AG04450 (cell line): Measurements from ENCODE around the gene GTF2H4. TPM values are rescaled to one million over a fixed set of nuclear protein-coding genes. Genes with fewer than 3 reads are reported as not detected.

Experiments
- CTCF ChIA-PET: fragments of 300-600, 350-600 bp; formaldehyde crosslinking; extraction: SDS; loops from one replicate; lab custom pipeline; 2022; ENCODE audit warnings: antibody characterized with exemption, inconsistent platforms; lab: Charles Lee
- POLR2A ChIA-PET: fragments of 350-600 bp; formaldehyde crosslinking; extraction: SDS; loops from one replicate; lab custom pipeline; 2021; ENCODE audit warnings: antibody characterized with exemption, inconsistent platforms; lab: Yijun Ruan, JAX
- DNase-seq: peaks from one replicate; pipeline ENCODE4 v3.0.0-alpha.2; 2011; ENCODE audit warnings: low read depth, low spot score
- H3K27ac ChIP-seq: one replicate; pipeline ENCODE4 v1.5.1; 2012; ENCODE audit warnings: low read depth, low read length, control low read depth
- H3K27me3 ChIP-seq: one replicate; pipeline ENCODE4 v1.6.0; 2012; ENCODE audit warnings: low read length; ENCODE audit not compliant: control insufficient read depth, insufficient read depth
- H3K4me3 ChIP-seq: 2 replicates; pipeline ENCODE4 v1.5.1; 2011; ENCODE audit warnings: mild to moderate bottlenecking, low read depth, low read length, control low read depth
- H3K9me3 ChIP-seq: 2 replicates; pipeline ENCODE4 v1.5.1; 2012; ENCODE audit warnings: low read length; ENCODE audit not compliant: control insufficient read depth, insufficient read depth
- CTCF ChIP-seq: IDR thresholded peaks from 2 replicates; pipeline ENCODE4 v1.5.1; 2011; ENCODE audit warnings: low read depth, low read length, control low read depth, inconsistent platforms
- polyA plus RNA-seq: library from polyadenylated mRNA; depleted of rRNA; stranded (reverse); fragments of >200 nt; gene quantifications from 2 replicates; pipeline ENCODE4 v1.2.3, GENCODE V29; 2011

Gene GTF2H4
- polyA plus RNA-seq, 1 experiment: 31.9 TPM

GRCh38 chr6:30887901-30888815, 19.8 kb upstream of the GTF2H4 start:
- ChIA-PET POLR2A (no interaction called here), CTCF (interaction anchor here (1.0 to 2.3 kb wide), 6 partner anchors 27 to 209 kb away, joined by 3 to 5 read pairs (median 4); no protein-coding TSS in a partner anchor)
- H3K9me3 ChIP-seq: no peaks in the 10 kb centered on the region; the same call in 1 of the 2 replicates
- no peak overlapping the region for H3K27ac ChIP-seq
- H3K4me3 ChIP-seq: no peak overlapping the region
- no peak for TF ChIP-seq CTCF
- no peak for DNase-seq
- H3K27me3 ChIP-seq: no peaks in the 10 kb centered on the region

DNA sequence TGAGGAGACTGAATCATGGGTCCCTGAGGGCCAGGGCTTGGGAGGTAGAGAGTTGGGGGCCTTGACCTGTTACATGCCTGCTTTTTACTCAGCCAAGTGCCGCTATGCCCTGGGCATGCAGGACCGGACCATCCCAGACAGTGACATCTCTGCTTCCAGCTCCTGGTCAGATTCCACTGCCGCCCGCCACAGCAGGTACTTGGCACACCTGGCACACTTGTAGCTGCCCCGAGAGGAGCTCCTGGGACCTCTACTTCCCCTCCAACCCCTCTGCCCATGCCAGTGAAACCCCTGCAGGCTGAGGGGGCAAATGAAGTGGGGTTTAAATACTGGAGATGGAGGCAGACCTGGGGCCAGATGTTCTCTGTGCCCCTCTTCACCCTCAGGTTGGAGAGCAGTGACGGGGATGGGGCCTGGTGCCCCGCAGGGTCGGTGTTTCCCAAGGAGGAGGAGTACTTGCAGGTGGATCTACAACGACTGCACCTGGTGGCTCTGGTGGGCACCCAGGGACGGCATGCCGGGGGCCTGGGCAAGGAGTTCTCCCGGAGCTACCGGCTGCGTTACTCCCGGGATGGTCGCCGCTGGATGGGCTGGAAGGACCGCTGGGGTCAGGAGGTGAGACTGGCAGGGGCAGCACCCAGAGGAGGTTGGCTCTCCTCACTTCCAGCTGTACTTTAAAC, 19.1 kb upstream of the GTF2H4 start:
- TF ChIP-seq CTCF: no peak
- Histone ChIP-seq H3K4me3 (no peak overlapping the region), H3K27me3 (no peaks in the 10 kb centered on the region), H3K9me3 (no peaks in the 10 kb centered on the region; the same call in 1 of the 2 replicates), H3K27ac (no peak overlapping the region)
- DNase-seq: no peak
- ChIA-PET POLR2A (interaction anchor here (0.6 kb wide), 1 partner anchor 202 kb away, joined by 4 read pairs; no protein-coding TSS in a partner anchor), CTCF (interaction anchor here (0.5 to 2.3 kb wide), 6 partner anchors 27 to 249 kb away, joined by 3 to 5 read pairs (median 4); no protein-coding TSS in a partner anchor)

GRCh38 chr6:30889496-30889885, 18.5 kb upstream of the GTF2H4 start:
- CTCF ChIA-PET: interaction anchor here (1.4 to 2.3 kb wide), 6 partner anchors 26 to 210 kb away, joined by 3 to 5 read pairs (median 4); no protein-coding TSS in a partner anchor
- H3K9me3 ChIP-seq: no peaks in the 10 kb centered on the region; the same call in 1 of the 2 replicates
- no peak for DNase-seq

GRCh38 chr6:30889921-30890645, 17.9 kb upstream of the GTF2H4 start:
- DNase-seq: no peak
- POLR2A ChIA-PET: no interaction called here

More at GRCh38 chr6:30889496-30889885, 18.5 kb upstream of the GTF2H4 start:
- POLR2A ChIA-PET: interaction anchor here (0.6 kb wide), 1 partner anchor 202 kb away, joined by 4 read pairs; no protein-coding TSS in a partner anchor
- no peak overlapping the region for H3K27ac ChIP-seq
- no peaks in the 10 kb centered on the region for H3K27me3 ChIP-seq
- no peak overlapping the region for H3K4me3 ChIP-seq
- no peak for TF ChIP-seq CTCF

More at GRCh38 chr6:30889921-30890645, 17.9 kb upstream of the GTF2H4 start:
- Histone ChIP-seq H3K9me3 (no peaks in the 10 kb centered on the region; the same call in 1 of the 2 replicates), H3K27me3 (no peaks in the 10 kb centered on the region), H3K4me3 (no peak overlapping the region), H3K27ac (no peak overlapping the region)
- CTCF ChIA-PET: interaction anchor here (1.0 to 2.3 kb wide), 4 partner anchors 24 to 197 kb away, joined by 3 to 5 read pairs (median 4); partner anchors contain the start of gene VARS2
- TF ChIP-seq CTCF: no peak
